ENCODE measurements around the gene RNASEL. TPM values are rescaled to one million over a fixed set of nuclear protein-coding genes. Genes with fewer than 3 reads are reported as not detected.

RNASEL gene
- polyA plus RNA-seq, 2 of the 4 experiments (the other 2 are of a cell fraction): 1.9 to 4.1 TPM

DNA sequence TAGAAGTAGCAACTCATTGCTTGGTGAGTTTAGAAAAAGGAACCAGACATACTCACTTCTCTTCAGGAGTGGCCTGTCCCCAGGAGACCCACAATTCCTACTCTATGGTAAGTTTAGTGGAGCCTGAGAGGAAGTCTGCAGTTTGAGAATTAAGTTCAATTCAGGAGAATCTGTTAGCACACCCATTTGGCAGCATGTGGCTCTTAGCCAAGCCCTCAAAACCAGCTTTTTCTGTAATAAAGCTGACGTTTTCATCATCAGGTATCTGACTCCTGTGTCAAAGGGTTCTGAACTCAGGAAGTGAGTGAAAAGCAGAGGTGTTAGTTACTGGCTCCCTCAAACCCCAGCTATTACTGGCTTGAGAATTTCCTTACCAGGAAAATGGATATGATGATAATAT is 35.5 kb upstream of the RNASEL start:
- ChIA-PET POLR2A (no interaction called here), CTCF (interaction anchor here (1.0 kb wide), 1 partner anchor 24 kb away, joined by 4 read pairs; no protein-coding TSS in a partner anchor)
- no peak for DNase-seq (ENCODE audit: low read depth in 1 of 2, low spot score in 1 of 2)
- WGBS (ENCODE audit: missing lambda C conversion rate): 5% methylated on average over 1 of the region's 1 CpG
- TF ChIP-seq RNF2 (IDR thresholded peaks at IDR 0.05; ENCODE audit: borderline replicate concordance, low read depth): no peak
- no peak for TF ChIP-seq CHD4 (IDR thresholded peaks at IDR 0.05; ENCODE audit: borderline replicate concordance)
- no peak for TF ChIP-seq SREBF2 (IDR thresholded peaks at IDR 0.05)
- no peak for TF ChIP-seq JUNB (IDR thresholded peaks at IDR 0.05)
- no peak for TF ChIP-seq EHF (CRISPR knock-in tag; IDR thresholded peaks at IDR 0.05)
- TF ChIP-seq ESRRA (IDR thresholded peaks at IDR 0.05; ENCODE audit: borderline replicate concordance, low read length): no peak
- no peak for ATAC-seq
- FAIRE-seq: no peak
- no peaks in the 10 kb centered on the region for H3K9me3 ChIP-seq
- H3K27ac ChIP-seq: no peak overlapping the region
- no peaks in the 10 kb centered on the region for H3K4me1 ChIP-seq
- no peak overlapping the region for H3K4me2 ChIP-seq
- no peak overlapping the region for H3K4me3 ChIP-seq

DNA sequence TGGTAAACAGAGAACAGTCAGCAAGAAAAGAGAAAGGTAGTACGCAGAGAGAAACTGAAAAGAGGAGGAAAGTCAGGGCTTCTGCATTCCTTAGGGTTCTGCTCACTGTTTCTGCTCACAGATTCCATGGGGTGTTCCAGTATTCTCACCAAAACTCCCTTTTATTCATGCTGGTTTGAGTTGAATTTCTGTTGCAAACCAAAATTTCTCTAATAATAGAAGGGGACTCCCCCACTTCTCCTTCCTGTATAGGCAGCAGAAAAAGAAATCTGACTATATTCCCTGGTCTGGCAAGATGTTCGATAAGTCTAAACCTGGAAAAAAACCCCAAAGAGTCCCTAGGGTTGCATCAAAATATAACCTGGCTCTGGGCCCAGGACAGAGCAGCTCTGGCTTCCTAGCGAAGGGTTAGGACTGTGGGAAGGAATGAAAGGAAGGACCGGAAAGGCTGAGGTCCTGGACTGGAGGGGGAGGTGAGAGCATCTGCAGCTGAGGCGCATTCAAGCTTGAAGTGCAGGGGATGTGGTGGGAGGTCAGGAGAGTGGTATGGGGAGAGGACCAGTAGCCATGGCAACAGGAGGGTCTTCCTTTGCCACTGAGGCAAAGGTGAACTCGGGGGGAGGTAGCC is 34.0 kb upstream of the RNASEL start:
- H3K27ac ChIP-seq: no peak overlapping the region
- no peak overlapping the region for H3K4me2 ChIP-seq
- no peak for TF ChIP-seq RFX5 (IDR thresholded peaks at IDR 0.05)
- no peak for TF ChIP-seq HDAC2 (IDR thresholded peaks at IDR 0.05)
- no peak for TF ChIP-seq FOXS1 (CRISPR knock-in tag; IDR thresholded peaks at IDR 0.05)
- DNase-seq (ENCODE audit: low read depth in 1 of 2, low spot score in 1 of 2) (no peak), FAIRE-seq (no peak), ATAC-seq (no peak)
- POLR2A ChIA-PET: no interaction called here
- no peaks in the 10 kb centered on the region; the same call in 2 of the 3 replicates for H3K4me1 ChIP-seq
- 58% methylated on average over 6 of the region's 6 CpGs for WGBS (ENCODE audit: missing lambda C conversion rate)
- CTCF ChIA-PET: no interaction called here
- no peak overlapping the region for H3K4me3 ChIP-seq
- H3K9me3 ChIP-seq: no peaks in the 10 kb centered on the region

DNA sequence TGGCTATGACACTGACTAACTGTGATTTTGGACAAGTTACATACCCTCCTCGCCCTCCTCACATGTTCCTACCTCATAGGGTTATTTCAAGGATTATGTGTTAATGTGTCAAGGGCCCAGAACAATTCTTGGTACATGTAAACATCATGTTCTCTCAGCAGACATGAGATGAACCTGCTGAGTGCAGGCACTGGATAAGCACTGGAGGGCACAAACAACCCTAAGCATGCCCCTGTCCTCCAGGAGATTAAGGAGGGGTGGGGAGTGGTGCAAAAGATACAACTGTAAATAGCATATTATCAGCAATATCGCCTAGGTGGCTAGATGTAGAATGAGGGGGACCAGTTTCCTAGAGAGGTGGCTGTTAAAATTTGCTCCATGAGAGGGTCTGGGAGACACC is 32.9 kb upstream of the RNASEL start:
- no peak overlapping the region for H3K27ac ChIP-seq
- 2% methylated on average over 2 of the region's 2 CpGs for WGBS (ENCODE audit: missing lambda C conversion rate)
- H3K9me3 ChIP-seq: no peaks in the 10 kb centered on the region
- no peak overlapping the region for H3K4me3 ChIP-seq
- CTCF ChIA-PET: no interaction called here
- no peak for DNase-seq (ENCODE audit: low read depth in 1 of 2, low spot score in 1 of 2)
- no peak for ATAC-seq
- no peak overlapping the region for H3K4me2 ChIP-seq
- H3K4me1 ChIP-seq: peaks cover 5% of the 10 kb centered on the region; the same call in 1 of the 3 replicates
- no peak for FAIRE-seq
- POLR2A ChIA-PET: no interaction called here
- TF ChIP-seq, protein P1, sequence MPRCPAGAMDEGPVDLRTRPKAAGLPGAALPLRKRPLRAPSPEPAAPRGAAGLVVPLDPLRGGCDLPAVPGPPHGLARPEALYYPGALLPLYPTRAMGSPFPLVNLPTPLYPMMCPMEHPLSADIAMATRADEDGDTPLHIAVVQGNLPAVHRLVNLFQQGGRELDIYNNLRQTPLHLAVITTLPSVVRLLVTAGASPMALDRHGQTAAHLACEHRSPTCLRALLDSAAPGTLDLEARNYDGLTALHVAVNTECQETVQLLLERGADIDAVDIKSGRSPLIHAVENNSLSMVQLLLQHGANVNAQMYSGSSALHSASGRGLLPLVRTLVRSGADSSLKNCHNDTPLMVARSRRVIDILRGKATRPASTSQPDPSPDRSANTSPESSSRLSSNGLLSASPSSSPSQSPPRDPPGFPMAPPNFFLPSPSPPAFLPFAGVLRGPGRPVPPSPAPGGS (IDR thresholded peaks at IDR 0.05): no peak
- TF ChIP-seq RAD21 (conservative IDR thresholded peaks at IDR 0.05 in 1 of 2, IDR thresholded peaks at IDR 0.05 in 1 of 2) (no peak), MYC (IDR thresholded peaks at IDR 0.05; ENCODE audit: borderline replicate concordance, low read length) (no peak), ESRRA (IDR thresholded peaks at IDR 0.05; ENCODE audit: borderline replicate concordance, low read length) (no peak), GATA3 (IDR thresholded peaks at IDR 0.05; ENCODE audit: borderline replicate concordance) (no peak), NPAS2 (CRISPR knock-in tag; IDR thresholded peaks at IDR 0.05; ENCODE audit: borderline replicate concordance) (no peak), FOSL2 (IDR thresholded peaks at IDR 0.05) (no peak), FOSL2 (CRISPR knock-in tag; IDR thresholded peaks at IDR 0.05) (no peak), PHF8 (IDR thresholded peaks at IDR 0.05; ENCODE audit: borderline replicate concordance, low read depth) (no peak), CBX8 (IDR thresholded peaks at IDR 0.05) (no peak), KDM1A (IDR thresholded peaks at IDR 0.05; ENCODE audit: low read depth) (no peak), HDAC2 (IDR thresholded peaks at IDR 0.05) (no peak)
- TF ChIP-seq, protein P2, sequence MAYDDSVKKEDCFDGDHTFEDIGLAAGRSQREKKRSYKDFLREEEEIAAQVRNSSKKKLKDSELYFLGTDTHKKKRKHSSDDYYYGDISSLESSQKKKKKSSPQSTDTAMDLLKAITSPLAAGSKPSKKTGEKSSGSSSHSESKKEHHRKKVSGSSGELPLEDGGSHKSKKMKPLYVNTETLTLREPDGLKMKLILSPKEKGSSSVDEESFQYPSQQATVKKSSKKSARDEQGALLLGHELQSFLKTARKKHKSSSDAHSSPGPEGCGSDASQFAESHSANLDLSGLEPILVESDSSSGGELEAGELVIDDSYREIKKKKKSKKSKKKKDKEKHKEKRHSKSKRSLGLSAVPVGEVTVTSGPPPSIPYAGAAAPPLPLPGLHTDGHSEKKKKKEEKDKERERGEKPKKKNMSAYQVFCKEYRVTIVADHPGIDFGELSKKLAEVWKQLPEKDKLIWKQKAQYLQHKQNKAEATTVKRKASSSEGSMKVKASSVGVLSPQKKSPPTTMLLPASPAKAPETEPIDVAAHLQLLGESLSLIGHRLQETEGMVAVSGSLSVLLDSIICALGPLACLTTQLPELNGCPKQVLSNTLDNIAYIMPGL (CRISPR knock-in tag; IDR thresholded peaks at IDR 0.05; ENCODE audit: borderline replicate concordance): no peak
